H1 (cell line): Measurements from ENCODE around the gene ASTN1. TPM values are rescaled to one million over a fixed set of nuclear protein-coding genes. Genes with fewer than 3 reads are reported as not detected.

Experiments used
- CTCF ChIA-PET: fragments of 300-600 bp; sonication (Branson Sonifier 250); formaldehyde crosslinking; loops from one replicate; lab custom pipeline; 2021; ENCODE audit not compliant: partially characterized antibody; lab: Charles Lee
- POLR2A ChIA-PET: fragments of 300-600 bp; sonication (Branson Sonifier 250); formaldehyde crosslinking; loops from one replicate; lab custom pipeline; 2021; ENCODE audit warnings: inconsistent platforms; ENCODE audit not compliant: partially characterized antibody; lab: Charles Lee
- DNase-seq, 2 experiments: peaks; one replicate each; pipeline versions ENCODE4 v3.0.0 to v3.0.0-alpha.2; 2010 to 2022; ENCODE audit warnings: low spot score in 2 of 2, low read depth in 1 of 2, mixed read lengths in 1 of 2
- FAIRE-seq: peaks from 2 replicates; lab custom pipeline; 2011; peaks lifted over from hg19 to GRCh38; lab: Jason Lieb, UNC
- H2AFZ ChIP-seq: 2 replicates; pipeline ENCODE4 v1.8.1; 2012; ENCODE audit warnings: low read length, inconsistent platforms
- H2AK5ac ChIP-seq: 2 replicates; pipeline ENCODE4 v1.6.1; 2013; ENCODE audit warnings: low read depth, low read length
- H2BK120ac ChIP-seq: replicated peaks from 2 replicates; pipeline ENCODE3; 2013; ENCODE audit warnings: low read depth, low read length, inconsistent platforms
- H2BK12ac ChIP-seq: 2 replicates; pipeline ENCODE4 v1.6.1; 2013; ENCODE audit warnings: low read depth, low read length
- H2BK15ac ChIP-seq: 2 replicates; pipeline ENCODE4 v1.6.1; 2013; ENCODE audit warnings: low read length
- H2BK20ac ChIP-seq: 2 replicates; pipeline ENCODE4 v1.6.1; 2013; ENCODE audit warnings: low read length
- H2BK5ac ChIP-seq: 2 replicates; pipeline ENCODE4 v1.6.1; 2013; ENCODE audit warnings: low read depth, low read length
- H3K14ac ChIP-seq: 2 replicates; pipeline ENCODE4 v1.6.1; 2013; ENCODE audit warnings: inconsistent platforms; ENCODE audit not compliant: insufficient read length
- H3K18ac ChIP-seq: 2 replicates; pipeline ENCODE4 v1.6.1; 2013; ENCODE audit warnings: low read length; ENCODE audit errors: extremely low read depth
- H3K23ac ChIP-seq: 2 replicates; pipeline ENCODE4 v1.6.1; 2013; ENCODE audit warnings: inconsistent platforms; ENCODE audit not compliant: insufficient read length
- H3K23me2 ChIP-seq: 2 replicates; pipeline ENCODE4 v1.6.1; 2013; ENCODE audit warnings: low read depth, low read length
- H3K27ac ChIP-seq: 2 replicates; pipeline ENCODE4 v1.6.1; 2011; ENCODE audit warnings: low read depth, low read length, inconsistent platforms
- H3K27me3 ChIP-seq, 4 experiments: replicated peaks in 1 of 4; 1 replicate in 1 of 4; 2 replicates in 3 of 4; pipeline versions ENCODE4 v1.6.1 to v1.8.1; 2011 to 2013; ENCODE audit warnings: low read length in 3 of 4, mild to moderate bottlenecking in 3 of 4, inconsistent platforms in 2 of 4, mixed read lengths in 2 of 4, moderate library complexity in 1 of 4; ENCODE audit not compliant: control insufficient read depth in 3 of 4, insufficient read depth in 3 of 4; ENCODE audit errors: extremely low read depth in 1 of 4
- H3K36me3 ChIP-seq, 4 experiments: 2 replicates each; pipeline versions ENCODE4 v1.6.1 to v1.8.1; 2011 to 2013; ENCODE audit warnings: mild to moderate bottlenecking in 4 of 4, low read length in 3 of 4, moderate library complexity in 2 of 4, control low read depth in 1 of 4, inconsistent platforms in 1 of 4; ENCODE audit not compliant: insufficient read depth in 4 of 4, control insufficient read depth in 2 of 4
- H3K4ac ChIP-seq: replicated peaks from 2 replicates; pipeline ENCODE3; 2013; ENCODE audit warnings: low read length, low read depth, mixed read lengths, inconsistent platforms; ENCODE audit not compliant: insufficient read length
- H3K4me1 ChIP-seq, 4 experiments: replicated peaks in 1 of 4; 1 replicate in 1 of 4; 2 replicates in 3 of 4; pipeline versions ENCODE4 v1.6.1 to v1.8.1; 2011 to 2013; ENCODE audit warnings: low read length in 3 of 4, inconsistent platforms in 2 of 4, mixed read lengths in 1 of 4; ENCODE audit not compliant: insufficient read depth in 4 of 4, control insufficient read depth in 3 of 4
- H3K4me2 ChIP-seq, 2 experiments: 2 replicates each; pipeline versions ENCODE4 v1.6.1 to v1.8.1; 2011 to 2013; ENCODE audit warnings: low read depth in 2 of 2, low read length in 2 of 2, control low read depth in 1 of 2, inconsistent platforms in 1 of 2, mild to moderate bottlenecking in 1 of 2; ENCODE audit not compliant: insufficient read depth in 1 of 2
- H3K4me3 ChIP-seq, 4 experiments: fragments of 200-600, 300-600 bp in 1 of 4; sonication (generic), shearing (Covaris generic), sonication (Bioruptor Twin) in 1 of 4; 2 replicates each; pipeline versions ENCODE4 v1.5.1 to v1.8.1; 2011 to 2016; ENCODE audit warnings: low read length in 4 of 4, low read depth in 3 of 4, control low read depth in 2 of 4, inconsistent platforms in 2 of 4, mild to moderate bottlenecking in 2 of 4, mixed read lengths in 1 of 4, moderate library complexity in 1 of 4; ENCODE audit not compliant: insufficient read depth in 2 of 4; ENCODE audit errors: extremely low read depth in 1 of 4
- H3K56ac ChIP-seq: replicated peaks from 2 replicates; pipeline ENCODE3; 2013; ENCODE audit warnings: low read depth, mild to moderate bottlenecking, mixed read lengths, low read length, inconsistent platforms; ENCODE audit not compliant: insufficient read length
- H3K79me1 ChIP-seq: 2 replicates; pipeline ENCODE4 v1.6.1; 2013; ENCODE audit warnings: low read depth, low read length, control low read depth
- H3K79me2 ChIP-seq, 2 experiments: 2 replicates each; pipeline versions ENCODE4 v1.6.1 to v1.8.1; 2012 to 2013; ENCODE audit warnings: low read length in 2 of 2, mild to moderate bottlenecking in 2 of 2, inconsistent platforms in 1 of 2; ENCODE audit not compliant: insufficient read depth in 2 of 2, control insufficient read depth in 1 of 2
- H3K9ac ChIP-seq, 4 experiments: replicated peaks in 1 of 4; 1 replicate in 1 of 4; 2 replicates in 3 of 4; pipeline versions ENCODE4 v1.6.1 to v1.8.1; 2011 to 2013; ENCODE audit warnings: low read depth in 3 of 4, low read length in 3 of 4, control low read depth in 2 of 4, mild to moderate bottlenecking in 2 of 4, moderate library complexity in 2 of 4, inconsistent platforms in 1 of 4; ENCODE audit errors: extremely low read depth in 1 of 4
- H3K9me3 ChIP-seq, 2 experiments: 2 replicates each; pipeline versions ENCODE4 v1.6.1 to v1.8.1; 2012 to 2013; ENCODE audit warnings: mild to moderate bottlenecking in 2 of 2, moderate library complexity in 2 of 2, control low read depth in 1 of 2, inconsistent platforms in 1 of 2, low read depth in 1 of 2, low read length in 1 of 2, mixed read lengths in 1 of 2; ENCODE audit not compliant: insufficient read depth in 2 of 2
- H4K20me1 ChIP-seq, 2 experiments: replicated peaks in 1 of 2; 2 replicates each; pipeline versions ENCODE3 to v1.8.1; 2011 to 2013; ENCODE audit warnings: inconsistent platforms in 2 of 2, low read length in 2 of 2, mild to moderate bottlenecking in 1 of 2; ENCODE audit not compliant: insufficient read depth in 2 of 2, control insufficient read depth in 1 of 2
- H4K5ac ChIP-seq: 2 replicates; pipeline ENCODE4 v1.6.1; 2013; ENCODE audit warnings: low read length, low read depth, mixed read lengths, inconsistent platforms; ENCODE audit not compliant: insufficient read length
- H4K8ac ChIP-seq: 2 replicates; pipeline ENCODE4 v1.8.0; 2013; ENCODE audit warnings: mild to moderate bottlenecking, moderate library complexity, low read length, inconsistent platforms; ENCODE audit not compliant: insufficient read depth; ENCODE audit errors: extremely low read depth
- H4K91ac ChIP-seq: replicated peaks from 2 replicates; pipeline ENCODE3; 2013; ENCODE audit warnings: low read length, mixed read lengths, inconsistent platforms; ENCODE audit not compliant: insufficient read length
- KDM4A ChIP-seq: IDR thresholded peaks from one replicate; pipeline ENCODE4 v1.7.1; 2012; ENCODE audit warnings: low read depth, mild to moderate bottlenecking, moderate library complexity, low read length, inconsistent platforms; ENCODE audit not compliant: severe bottlenecking
- NRF1 ChIP-seq: IDR thresholded peaks from 2 replicates; pipeline ENCODE4 v1.6.1; 2011; ENCODE audit warnings: mild to moderate bottlenecking, low read depth, low read length, improper control_type of control experiment
- TEAD4 ChIP-seq: IDR thresholded peaks from 2 replicates; pipeline ENCODE4 v1.6.1; 2012; ENCODE audit warnings: low read depth, low read length, inconsistent platforms, mixed read lengths
- WGBS, 2 experiments: shearing (Covaris generic) in 1 of 2; methylation state at CpG; one replicate each; pipeline versions ENCODE4 v1.1.6 to v1.1.7; 2013 to 2015; ENCODE audit warnings: low lambda C conversion rate in 2 of 2, mixed read lengths in 2 of 2, inconsistent platforms in 1 of 2, low coverage in 1 of 2, missing lambda C conversion rate in 1 of 2; ENCODE audit not compliant: insufficient replicate concordance in 2 of 2, insufficient coverage in 1 of 2, insufficient read length in 1 of 2; ENCODE audit errors: extremely low coverage in 1 of 2, missing lambda C conversion rate in 1 of 2; 5-methylcytosine and 5-hydroxymethylcytosine counted together
- polyA plus RNA-seq, 7 experiments: library from polyadenylated mRNA; depleted of rRNA in 3 of 7; stranded (reverse) in 5 of 7; unstranded in 2 of 7; fragments of >200 nt in 5 of 7; fragments of 200-250 nt in 2 of 7; gene quantifications; 1 replicate in 5 of 7; 2 replicates in 1 of 7; 4 replicates in 1 of 7; pipeline versions ENCODE4 v1.2.1 to v1.2.3, GENCODE V29; 2011 to 2013; ENCODE audit warnings: missing spikeins in 2 of 7, mixed read lengths in 2 of 7
- total RNA-seq: library from RNA; stranded (reverse); fragmentation: NEBNext Ultra II Directional; extraction: Animal tissue kit (Norgen Biotek cat#: 25700); gene quantifications from 2 replicates; pipeline ENCODE4 v1.2.1, GENCODE V29; 2021

The ASTN1 gene
- total and polyA plus RNA-seq, 2 of the 8 experiments (the other 6 are each of a cell fraction or from before 2014, with no cell fraction given), result 2.9 to 4.1 TPM

DNA sequence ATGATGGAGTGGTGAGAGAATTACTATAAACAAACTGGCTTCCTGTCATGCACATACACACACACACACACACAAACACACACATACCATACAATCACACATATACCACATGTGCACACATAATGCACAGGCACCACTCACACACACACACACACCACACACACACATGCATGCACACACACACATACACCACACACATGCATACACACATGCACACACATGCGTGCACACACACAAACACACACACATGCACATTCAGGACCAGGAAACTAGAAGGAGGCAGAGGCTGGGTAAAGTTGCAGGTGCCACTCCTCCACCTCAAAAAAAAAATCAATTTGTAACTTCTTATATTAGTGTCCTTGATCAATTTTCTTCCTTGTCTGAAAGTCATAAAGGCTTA is 153.0 kb downstream of the ASTN1 start:
- H3K79me2 ChIP-seq, result no peaks in the 10 kb centered on the region
- no peak overlapping the region for H3K4ac ChIP-seq
- H3K9ac ChIP-seq, result no peak overlapping the region
- no peak overlapping the region for H2BK120ac ChIP-seq
- no peak overlapping the region for H3K56ac ChIP-seq
- 82% methylated on average over 1 of the region's 1 CpG; no CpG with 5 or more reads in 1 of the 2 experiments for WGBS, 2 experiments
- H3K23ac ChIP-seq, result no peak overlapping the region
- no peak overlapping the region for H4K91ac ChIP-seq
- H3K9me3 ChIP-seq, result no peaks in the 10 kb centered on the region
- H2BK15ac ChIP-seq, result no peak overlapping the region
- H3K4me2 ChIP-seq, result no peak overlapping the region
- no peaks in the 10 kb centered on the region for H3K27me3 ChIP-seq
- ChIA-PET POLR2A (no interaction called here), CTCF (interaction anchor here (1.6 kb wide), 1 partner anchor 13 kb away, joined by 4 read pairs; no protein-coding TSS in a partner anchor)
- no peak overlapping the region for H4K5ac ChIP-seq
- H3K4me1 ChIP-seq, result no peaks in the 10 kb centered on the region
- DNase-seq (no peak), FAIRE-seq (no peak)
- H2AFZ ChIP-seq, result no peak overlapping the region
- H2BK12ac ChIP-seq, result no peak overlapping the region
- H3K36me3 ChIP-seq, result no peaks in the 10 kb centered on the region
- no peak overlapping the region for H4K8ac ChIP-seq
- no peak overlapping the region for H2BK20ac ChIP-seq
- H3K18ac ChIP-seq, result no peak overlapping the region
- no peak overlapping the region for H2AK5ac ChIP-seq
- peaks cover 3% of the 10 kb centered on the region; the same call in 1 of the 2 replicates for H3K23me2 ChIP-seq
- no peak overlapping the region for H3K4me3 ChIP-seq
- H2BK5ac ChIP-seq, result no peak overlapping the region
- H3K79me1 ChIP-seq, result no peaks in the 10 kb centered on the region
- no peak overlapping the region for H3K14ac ChIP-seq
- no peak overlapping the region for H3K27ac ChIP-seq
- peaks cover 0 to 3% of the 10 kb centered on the region in 2 experiments for H4K20me1 ChIP-seq
- TF ChIP-seq NRF1, result no peak
- no peak for TF ChIP-seq TEAD4
- TF ChIP-seq KDM4A, result no peak
